ENCODE data around the gene PGAM1. TPM values are rescaled to one million over a fixed set of nuclear protein-coding genes. Genes with fewer than 3 reads are reported as not detected.

The PGAM1 gene
- total and polyA plus RNA-seq, 2 of the 4 experiments (the other 2 are of a cell fraction) = 686 to 841 TPM

DNA sequence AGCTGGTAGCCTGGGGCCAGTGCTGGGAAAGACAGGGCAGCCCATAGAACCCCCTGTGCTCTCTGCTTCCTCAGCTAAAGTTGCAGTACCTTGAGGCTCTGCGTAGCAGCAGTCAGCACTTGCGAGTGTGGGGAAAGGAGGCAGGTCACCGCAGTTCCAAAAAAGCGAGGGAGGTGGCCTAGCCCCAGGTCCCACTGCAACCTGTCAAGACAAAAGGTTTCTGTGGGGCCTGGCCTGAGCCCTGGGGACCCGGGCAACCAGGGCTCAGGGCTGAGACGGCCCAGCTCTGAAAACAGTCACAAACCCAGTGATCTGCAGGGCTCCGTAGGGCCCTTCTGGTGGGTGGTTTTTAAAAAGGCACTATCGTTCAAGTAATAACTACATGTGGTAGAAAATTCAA, 44.4 kb upstream of the PGAM1 start:
- dilution Hi-C loops (cut with HindIII; ENCODE audit: low sequenced_read_pairs, unreplicated experiment) (no loop called here), intact Hi-C loops (cut with micrococcal nuclease) (no loop called here), in situ Hi-C loops (cut with MboI; ENCODE audit: low sequenced_read_pairs) (no loop called here)
- H4K20me1 ChIP-seq (ENCODE audit: insufficient read depth, low read length) = no peaks in the 10 kb centered on the region
- peaks cover 24% of the 10 kb centered on the region for H3K36me3 ChIP-seq (ENCODE audit: control insufficient read depth, insufficient read depth, low read length)
- H2BK120ac ChIP-seq (ENCODE audit: low read depth, low read length) = no peak overlapping the region
- no peak overlapping the region for H3K18ac ChIP-seq (ENCODE audit: low read depth, low read length)
- no peaks in the 10 kb centered on the region; a peak in 1 of 4 replicates for H3K79me1 ChIP-seq (ENCODE audit: low read depth in 1 of 2, low read length in 2 of 2)
- no peak overlapping the region for H4K91ac ChIP-seq (ENCODE audit: insufficient read depth, low read depth, low read length)
- no peak overlapping the region for H4K5ac ChIP-seq (ENCODE audit: low read depth, low read length)
- no peak overlapping the region for H3K4ac ChIP-seq (ENCODE audit: low read depth, low read length)
- no peak overlapping the region for H3K9ac ChIP-seq (ENCODE audit: low read depth, low read length)
- H2AFZ ChIP-seq (replicated peaks; ENCODE audit: low read length, poor library complexity) = no peak overlapping the region
- CTCF ChIA-PET = no interaction called here
- DNase-seq = no peak
- no peak overlapping the region for H2AK5ac ChIP-seq (ENCODE audit: low read depth, low read length)
- H3K4me1 ChIP-seq (ENCODE audit: control insufficient read depth, insufficient read depth, low read length) = no peaks in the 10 kb centered on the region
- TF ChIP-seq RAD21 (IDR thresholded peaks at IDR 0.05; ENCODE audit: low read length) (no peak), NFE2L2 (IDR thresholded peaks at IDR 0.05; ENCODE audit: low read depth, low read length) (no peak), BHLHE40 (IDR thresholded peaks at IDR 0.05; ENCODE audit: low read depth, low read length) (no peak)
- TF ChIP-seq, protein P1, sequence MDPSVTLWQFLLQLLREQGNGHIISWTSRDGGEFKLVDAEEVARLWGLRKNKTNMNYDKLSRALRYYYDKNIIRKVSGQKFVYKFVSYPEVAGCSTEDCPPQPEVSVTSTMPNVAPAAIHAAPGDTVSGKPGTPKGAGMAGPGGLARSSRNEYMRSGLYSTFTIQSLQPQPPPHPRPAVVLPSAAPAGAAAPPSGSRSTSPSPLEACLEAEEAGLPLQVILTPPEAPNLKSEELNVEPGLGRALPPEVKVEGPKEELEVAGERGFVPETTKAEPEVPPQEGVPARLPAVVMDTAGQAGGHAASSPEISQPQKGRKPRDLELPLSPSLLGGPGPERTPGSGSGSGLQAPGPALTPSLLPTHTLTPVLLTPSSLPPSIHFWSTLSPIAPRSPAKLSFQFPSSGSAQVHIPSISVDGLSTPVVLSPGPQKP (IDR thresholded peaks at IDR 0.05; ENCODE audit: borderline replicate concordance, low read depth, low read length) = no peak
- H3K9me3 ChIP-seq (ENCODE audit: control insufficient read depth, insufficient read depth, low read length) = no peaks in the 10 kb centered on the region
- H2AK9ac ChIP-seq (replicated peaks; ENCODE audit: low read depth, low read length, poor library complexity) = no peak overlapping the region
- WGBS, 2 experiments (ENCODE audit: extremely low coverage in 2 of 2, insufficient read length in 1 of 2) = no CpG with 5 or more reads among the region's 8 CpGs
- ATAC-seq (ENCODE audit: low read depth) = no peak
- no peak overlapping the region for H3K14ac ChIP-seq (replicated peaks; ENCODE audit: low read depth, low read length)
- no peak overlapping the region for H3K23ac ChIP-seq (ENCODE audit: low read depth, low read length)
- H2BK20ac ChIP-seq (ENCODE audit: low read depth, low read length) = no peak overlapping the region
- POLR2A ChIA-PET (ENCODE audit: unreplicated experiment) = no interaction called here
- no peak overlapping the region for H2BK5ac ChIP-seq (ENCODE audit: low read depth, low read length, poor library complexity, severe bottlenecking)
- H2BK15ac ChIP-seq (ENCODE audit: low read depth, low read length) = no peak overlapping the region
- no peak overlapping the region for H3K4me3 ChIP-seq (ENCODE audit: insufficient read depth, low read depth, low read length)
- no TSS peak for BruUV-seq (replicated peaks)
- no peak overlapping the region for H3K56ac ChIP-seq (ENCODE audit: extremely low read depth, insufficient read depth, low read length)
- H4K8ac ChIP-seq (ENCODE audit: low read depth in 2 of 2, low read length in 2 of 2) = no peak overlapping the region
- H3K9me1 ChIP-seq (ENCODE audit: insufficient read depth, low read length) = no peaks in the 10 kb centered on the region; the same call in 1 of the 2 replicates
- no peak overlapping the region for H3K27ac ChIP-seq (ENCODE audit: insufficient read depth, low read length)
- no peaks in the 10 kb centered on the region for H3K27me3 ChIP-seq (ENCODE audit: control insufficient read depth, insufficient read depth, low read length)
- no peak overlapping the region for H3K4me2 ChIP-seq (ENCODE audit: low read depth, low read length)
